Fibroblast of lung (primary cell): ENCODE data around the gene DPYD.

Source experiments
- EZH2 ChIP-seq: IDR thresholded peaks from 2 replicates; pipeline ENCODE4 v1.5.1; 2012; ENCODE audit warnings: low read length, control low read depth, mild to moderate bottlenecking; ENCODE audit errors: missing control alignments
- TF ChIP-seq, protein P1 (sequence below), 2 donors: IDR thresholded peaks in 1 of 2; conservative IDR thresholded peaks in 1 of 2; 1 replicate in 1 of 2; 2 replicates in 1 of 2; pipeline ENCODE4 v1.5.1; 2011 to 2012; ENCODE audit warnings: low read length in 2 of 2, control low read depth in 1 of 2, inconsistent platforms in 1 of 2, low read depth in 1 of 2, mild to moderate bottlenecking in 1 of 2

GRCh38 chr1:97489834-97490233 lies 431.0 kb downstream of the DPYD start:
- TF ChIP-seq, protein P1, sequence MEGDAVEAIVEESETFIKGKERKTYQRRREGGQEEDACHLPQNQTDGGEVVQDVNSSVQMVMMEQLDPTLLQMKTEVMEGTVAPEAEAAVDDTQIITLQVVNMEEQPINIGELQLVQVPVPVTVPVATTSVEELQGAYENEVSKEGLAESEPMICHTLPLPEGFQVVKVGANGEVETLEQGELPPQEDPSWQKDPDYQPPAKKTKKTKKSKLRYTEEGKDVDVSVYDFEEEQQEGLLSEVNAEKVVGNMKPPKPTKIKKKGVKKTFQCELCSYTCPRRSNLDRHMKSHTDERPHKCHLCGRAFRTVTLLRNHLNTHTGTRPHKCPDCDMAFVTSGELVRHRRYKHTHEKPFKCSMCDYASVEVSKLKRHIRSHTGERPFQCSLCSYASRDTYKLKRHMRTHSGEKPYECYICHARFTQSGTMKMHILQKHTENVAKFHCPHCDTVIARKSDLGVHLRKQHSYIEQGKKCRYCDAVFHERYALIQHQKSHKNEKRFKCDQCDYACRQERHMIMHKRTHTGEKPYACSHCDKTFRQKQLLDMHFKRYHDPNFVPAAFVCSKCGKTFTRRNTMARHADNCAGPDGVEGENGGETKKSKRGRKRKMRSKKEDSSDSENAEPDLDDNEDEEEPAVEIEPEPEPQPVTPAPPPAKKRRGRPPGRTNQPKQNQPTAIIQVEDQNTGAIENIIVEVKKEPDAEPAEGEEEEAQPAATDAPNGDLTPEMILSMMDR (conservative IDR thresholded peaks at IDR 0.05 in 1 of 2, IDR thresholded peaks at IDR 0.05 in 1 of 2; ENCODE audit: low read depth in 1 of 2, low read length in 2 of 2), result no peak
- TF ChIP-seq EZH2, result no peak
